PC-3 (cell line): ENCODE results near the gene NRCAM. TPM values are rescaled to one million over a fixed set of nuclear protein-coding genes. Genes with fewer than 3 reads are reported as not detected.

ENCODE experiments used
- ATAC-seq: fragments of 200-7000 bp; cut with Tn5 transposase; 2 replicates; pipeline ENCODE4 v1.9.1; 2020; ENCODE audit warnings: mild to moderate bottlenecking, moderate library complexity
- BruUV-seq: library from RNA; stranded (reverse); fragments of 400-500 nt; replicated peaks from 2 replicates; lab custom pipeline; 2021; lab: Mats Ljungman, UMichigan
- CTCF ChIA-PET: fragments of 300-600 bp; sonication (Branson Sonifier 250); formaldehyde crosslinking; loops from one replicate; lab custom pipeline; 2022; ENCODE audit warnings: antibody characterized with exemption; lab: Charles Lee
- POLR2A ChIA-PET: fragments of 300-600 bp; sonication (Branson Sonifier 250); formaldehyde crosslinking; loops from one replicate; lab custom pipeline; 2022; ENCODE audit warnings: antibody characterized with exemption; ENCODE audit not compliant: unreplicated experiment; lab: Charles Lee
- DNase-seq: peaks from one replicate; pipeline ENCODE4 v3.0.0-alpha.2; 2015
- H2AFZ ChIP-seq: fragments of 300-600 bp; sonication (generic); 2 replicates; pipeline ENCODE4 v1.6.0; 2016; ENCODE audit warnings: antibody characterized with exemption, low read length
- H3F3A ChIP-seq: fragments of 300-600 bp; sonication (generic); one replicate; pipeline ENCODE4 v1.6.0; 2017; ENCODE audit warnings: antibody characterized with exemption, low read length, control low read depth, mild to moderate bottlenecking; ENCODE audit not compliant: unreplicated experiment
- H3K27ac ChIP-seq: fragments of 300-600 bp; sonication (generic); 2 replicates; pipeline ENCODE4 v1.5.1; 2016; ENCODE audit warnings: mild to moderate bottlenecking, low read length
- H3K27me3 ChIP-seq: fragments of 300-600 bp; sonication (generic); 2 replicates; pipeline ENCODE4 v1.6.1; 2016; ENCODE audit warnings: low read length, mixed read lengths
- H3K36me3 ChIP-seq: fragments of 300-600 bp; sonication (generic); 2 replicates; pipeline ENCODE4 v1.6.1; 2016; ENCODE audit warnings: low read depth, mixed run types, low read length, mixed read lengths
- H3K4me1 ChIP-seq: fragments of 300-600 bp; sonication (generic); 2 replicates; pipeline ENCODE4 v1.5.1; 2016; ENCODE audit warnings: low read length; ENCODE audit not compliant: insufficient read depth
- H3K4me2 ChIP-seq: fragments of 300-600 bp; sonication (generic); 2 replicates; pipeline ENCODE4 v1.6.0; 2016; ENCODE audit warnings: low read length
- H3K4me3 ChIP-seq: fragments of 300-600 bp; sonication (generic); 2 replicates; pipeline ENCODE4 v1.5.1; 2016; ENCODE audit warnings: mild to moderate bottlenecking, low read length, mixed read lengths
- H3K79me2 ChIP-seq: fragments of 300-600 bp; sonication (generic); 2 replicates; pipeline ENCODE4 v1.6.1; 2017; ENCODE audit warnings: low read length, mixed read lengths
- H3K9ac ChIP-seq: fragments of 300-600 bp; sonication (generic); 2 replicates; pipeline ENCODE4 v1.6.0; 2016; ENCODE audit warnings: mild to moderate bottlenecking, low read length
- H3K9me2 ChIP-seq: fragments of 300-600 bp; sonication (generic); replicated peaks from 2 replicates; pipeline ENCODE4 v1.6.1; 2016; ENCODE audit warnings: mixed run types, low read length, mixed read lengths
- H3K9me3 ChIP-seq: fragments of 300-600 bp; sonication (generic); 2 replicates; pipeline ENCODE4 v1.6.1; 2016; ENCODE audit warnings: low read length, mixed read lengths
- H4K20me1 ChIP-seq: fragments of 300-600 bp; sonication (generic); 2 replicates; pipeline ENCODE4 v1.6.1; 2016; ENCODE audit warnings: low read length, mixed read lengths
- CTCF ChIP-seq: fragments of 300-600 bp; sonication (generic); conservative IDR thresholded peaks from 2 replicates; pipeline ENCODE4 v1.5.1; 2017; ENCODE audit warnings: antibody characterized with exemption, low read depth, mild to moderate bottlenecking, low read length
- EZH2 ChIP-seq: fragments of 300-600 bp; sonication (generic); IDR thresholded peaks from one replicate; pipeline ENCODE4 v1.6.1; 2017; ENCODE audit warnings: antibody characterized with exemption, mild to moderate bottlenecking, low read length; ENCODE audit not compliant: unreplicated experiment
- EZH2phosphoT487 ChIP-seq: fragments of 300-600 bp; sonication (generic); IDR thresholded peaks from 2 replicates; pipeline ENCODE4 v1.6.1; 2018; ENCODE audit warnings: mild to moderate bottlenecking, antibody characterized with exemption, low read length, borderline replicate concordance
- intact Hi-C: fragments of 100-400 bp; cut with micrococcal nuclease; formaldehyde crosslinking; loops from 2 replicates; pipeline ENCODE4 v1.9.0; 2023
- total RNA-seq: library from RNA; depleted of rRNA; stranded (reverse); fragments of >200 nt; gene quantifications from 2 replicates; pipeline ENCODE4 v1.2.3, GENCODE V29; 2014

Gene NRCAM
- total RNA-seq, 1 experiment from 2014 or later, result not detected

- Histone ChIP-seq H3K27me3 (peaks cover 14% of the 10 kb centered on the region), H3K79me2 (no peaks in the 10 kb centered on the region), H3K9me2 (no peaks in the 10 kb centered on the region), H4K20me1 (no peaks in the 10 kb centered on the region), H2AFZ (no peak overlapping the region), H3K27ac (no peak overlapping the region), H3K36me3 (no peaks in the 10 kb centered on the region), H3K4me2 (no peak overlapping the region), H3K9me3 (no peaks in the 10 kb centered on the region), H3K9ac (no peak overlapping the region), H3K4me1 (no peaks in the 10 kb centered on the region), H3K4me3 (no peak overlapping the region), H3F3A (no peaks in the 10 kb centered on the region)
- POLR2A ChIA-PET, result no interaction called here
- TF ChIP-seq CTCF (no peak), EZH2phosphoT487 (no peak), EZH2 (no peak)
- no peak for ATAC-seq
- no TSS peak for BruUV-seq
- intact Hi-C loops, result loop anchor here (5.0 kb wide), 2 partner anchors 148 to 198 kb away; no protein-coding TSS in a partner anchor
- CTCF ChIA-PET, result interaction anchor here (0.6 to 1.6 kb wide), 4 partner anchors 25 to 266 kb away, joined by 3 to 10 read pairs (median 6); no protein-coding TSS in a partner anchor
- no peak for DNase-seq
Observed at GRCh38 chr7:108145401-108145800, 310.8 kb downstream of the NRCAM start.

GRCh38 chr7:108144931-108145330 lies 311.3 kb downstream of the NRCAM start:
- Histone ChIP-seq H3K4me2 (no peak overlapping the region), H3K4me1 (no peaks in the 10 kb centered on the region), H3K9me2 (no peaks in the 10 kb centered on the region), H3K9ac (no peak overlapping the region), H3K9me3 (no peaks in the 10 kb centered on the region), H2AFZ (no peak overlapping the region), H3K36me3 (no peaks in the 10 kb centered on the region), H4K20me1 (no peaks in the 10 kb centered on the region), H3K79me2 (no peaks in the 10 kb centered on the region), H3K27ac (no peak overlapping the region), H3K27me3 (peaks cover 9% of the 10 kb centered on the region), H3K4me3 (no peak overlapping the region), H3F3A (no peaks in the 10 kb centered on the region)
- CTCF ChIA-PET, result interaction anchor here (0.6 to 1.6 kb wide), 3 partner anchors 25 to 266 kb away, joined by 4 to 10 read pairs (median 7); no protein-coding TSS in a partner anchor
- POLR2A ChIA-PET, result no interaction called here
- TF ChIP-seq EZH2 (no peak), CTCF (no peak), EZH2phosphoT487 (no peak)
- DNase-seq (no peak), ATAC-seq (no peak)
- BruUV-seq, result no TSS peak
- intact Hi-C loops, result loop anchor here (5.0 kb wide), 2 partner anchors 148 to 198 kb away; no protein-coding TSS in a partner anchor

- Histone ChIP-seq H3K79me2 (no peaks in the 10 kb centered on the region), H2AFZ (no peak overlapping the region), H3F3A (no peaks in the 10 kb centered on the region), H3K9ac (no peak overlapping the region), H4K20me1 (no peaks in the 10 kb centered on the region), H3K4me1 (no peaks in the 10 kb centered on the region), H3K27me3 (no peaks in the 10 kb centered on the region), H3K27ac (no peak overlapping the region), H3K4me2 (no peak overlapping the region), H3K9me2 (no peaks in the 10 kb centered on the region), H3K9me3 (no peaks in the 10 kb centered on the region), H3K36me3 (no peaks in the 10 kb centered on the region), H3K4me3 (no peak overlapping the region)
- ChIA-PET CTCF (no interaction called here), POLR2A (no interaction called here)
- BruUV-seq, result no TSS peak
- ATAC-seq, result no peak
- DNase-seq, result no peak
- intact Hi-C loops, result no loop called here
- TF ChIP-seq CTCF, result no peak
- TF ChIP-seq EZH2, result no peak
- TF ChIP-seq EZH2phosphoT487, result no peak
Observed at GRCh38 chr7:108143658-108144420, 312.4 kb downstream of the NRCAM start.
